HG03521 (cell line): Measurements from ENCODE around the gene SLC30A4.
"Not testable (repeated sequence)": the region's sequence is repeated elsewhere in the genome, so short reads cannot be mapped to it uniquely, and the experiment has no call there.

ENCODE experiments used
- ATAC-seq: cut with Tn5 transposase; IDR thresholded peaks from one replicate; pipeline ENCODE4 v1.9.1; 2021; ENCODE audit warnings: mild to moderate bottlenecking, moderate library complexity; ENCODE audit not compliant: unreplicated experiment

Gene SLC30A4, protein sequence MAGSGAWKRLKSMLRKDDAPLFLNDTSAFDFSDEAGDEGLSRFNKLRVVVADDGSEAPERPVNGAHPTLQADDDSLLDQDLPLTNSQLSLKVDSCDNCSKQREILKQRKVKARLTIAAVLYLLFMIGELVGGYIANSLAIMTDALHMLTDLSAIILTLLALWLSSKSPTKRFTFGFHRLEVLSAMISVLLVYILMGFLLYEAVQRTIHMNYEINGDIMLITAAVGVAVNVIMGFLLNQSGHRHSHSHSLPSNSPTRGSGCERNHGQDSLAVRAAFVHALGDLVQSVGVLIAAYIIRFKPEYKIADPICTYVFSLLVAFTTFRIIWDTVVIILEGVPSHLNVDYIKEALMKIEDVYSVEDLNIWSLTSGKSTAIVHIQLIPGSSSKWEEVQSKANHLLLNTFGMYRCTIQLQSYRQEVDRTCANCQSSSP

DNA sequence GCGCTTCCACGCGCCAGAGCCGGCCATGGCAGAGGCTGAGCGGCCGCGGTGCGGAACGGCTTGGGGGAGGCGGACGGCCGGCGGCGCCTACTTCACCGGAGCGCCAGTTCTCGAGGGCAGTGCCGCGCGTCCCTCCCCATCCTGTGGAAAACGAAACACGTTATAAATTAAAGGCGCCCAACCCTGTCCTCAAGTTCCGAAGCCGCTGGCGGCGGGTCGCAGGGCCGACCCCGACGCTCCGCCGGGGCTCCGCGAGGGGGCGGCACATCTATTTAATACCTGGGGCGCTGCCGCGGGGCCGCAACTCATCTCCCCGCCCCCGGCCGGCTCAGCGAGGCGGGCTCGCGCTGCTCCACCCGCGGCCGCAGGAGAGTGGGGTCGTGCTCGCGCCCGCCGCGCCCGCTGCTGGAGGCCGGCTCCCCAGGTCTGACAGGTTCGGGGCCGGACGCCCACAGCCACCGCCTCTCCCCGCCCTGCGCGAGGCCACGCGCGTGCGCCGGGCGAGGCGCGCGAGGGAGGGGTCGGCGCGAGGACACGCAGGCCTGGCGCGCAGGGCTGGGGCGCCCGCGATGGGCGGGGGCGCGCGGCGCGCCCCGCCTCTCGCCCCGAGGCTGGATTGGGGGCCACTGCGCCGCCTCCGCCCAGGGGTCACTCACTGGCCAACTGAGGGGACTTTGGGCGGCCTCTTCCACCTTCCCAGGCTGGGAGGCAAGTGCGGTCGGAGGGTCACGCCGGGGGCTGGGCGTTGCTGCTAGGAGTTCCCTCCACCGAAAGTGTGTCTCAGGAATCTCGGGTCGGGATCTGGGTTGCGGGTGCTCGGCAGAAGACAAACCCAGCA lies at the start of gene SLC30A4:
SLC30A4 (minus strand) TSS at position 428 of the 838 bp plus-strand sequence; CDS start at position 27, 401 bp downstream.
- ATAC-seq = peak; percentile 76

DNA sequence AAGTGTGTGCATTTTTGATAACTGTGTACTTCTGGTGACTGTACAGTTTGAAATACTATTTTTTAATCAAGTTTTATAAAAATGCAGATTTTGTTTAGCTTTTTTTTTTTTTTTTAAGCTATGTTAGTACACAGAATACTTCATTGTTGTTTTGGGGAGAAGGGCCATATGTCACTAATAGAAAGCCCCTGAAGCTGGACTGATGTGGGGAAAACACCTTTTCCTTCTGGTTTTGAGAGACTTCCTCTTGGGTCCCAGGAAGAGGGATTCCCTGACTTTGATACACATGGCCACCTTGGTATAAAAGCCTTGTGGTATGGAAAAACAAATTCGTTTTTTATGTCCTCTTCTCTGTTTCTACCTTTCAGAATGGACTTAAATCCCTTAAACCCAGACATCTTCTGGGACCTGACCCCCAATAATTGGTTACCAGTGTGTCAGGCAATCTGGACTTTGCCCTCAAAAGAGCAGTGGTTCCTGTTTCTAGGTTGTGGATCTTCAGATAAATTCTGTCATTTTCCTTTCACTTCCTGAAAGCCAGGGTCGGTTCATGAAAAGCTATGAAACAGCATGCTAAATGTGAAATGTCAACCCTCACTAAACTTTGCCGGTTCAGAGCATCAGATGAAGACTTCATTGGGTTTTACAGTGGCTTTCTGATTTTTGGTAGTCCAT lies 33.5 kb upstream of the SLC30A4 start:
- no peak for ATAC-seq

DNA sequence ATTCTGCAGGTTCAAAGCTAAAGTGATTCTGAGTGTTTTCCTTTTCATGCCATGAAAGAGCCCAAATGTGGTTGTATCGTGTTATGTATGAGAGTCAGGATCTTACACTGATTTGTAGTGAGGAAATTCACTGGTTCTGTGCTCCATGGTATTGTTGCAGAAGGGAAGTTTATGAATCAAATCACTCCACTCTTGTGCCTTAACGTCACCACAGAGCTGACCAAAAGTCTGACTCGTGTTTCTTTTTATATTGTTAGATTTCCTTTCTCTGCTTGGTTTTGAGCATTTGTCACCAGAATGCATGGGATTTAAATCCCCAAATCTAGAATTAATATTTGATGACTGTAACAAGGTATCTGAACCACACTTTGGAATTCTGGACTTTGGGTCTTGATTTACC lies 29.1 kb upstream of the SLC30A4 start:
- ATAC-seq = no peak

GRCh38 chr15:45550436-45550835 lies 27.9 kb upstream of the SLC30A4 start:
- ATAC-seq = no peak

DNA sequence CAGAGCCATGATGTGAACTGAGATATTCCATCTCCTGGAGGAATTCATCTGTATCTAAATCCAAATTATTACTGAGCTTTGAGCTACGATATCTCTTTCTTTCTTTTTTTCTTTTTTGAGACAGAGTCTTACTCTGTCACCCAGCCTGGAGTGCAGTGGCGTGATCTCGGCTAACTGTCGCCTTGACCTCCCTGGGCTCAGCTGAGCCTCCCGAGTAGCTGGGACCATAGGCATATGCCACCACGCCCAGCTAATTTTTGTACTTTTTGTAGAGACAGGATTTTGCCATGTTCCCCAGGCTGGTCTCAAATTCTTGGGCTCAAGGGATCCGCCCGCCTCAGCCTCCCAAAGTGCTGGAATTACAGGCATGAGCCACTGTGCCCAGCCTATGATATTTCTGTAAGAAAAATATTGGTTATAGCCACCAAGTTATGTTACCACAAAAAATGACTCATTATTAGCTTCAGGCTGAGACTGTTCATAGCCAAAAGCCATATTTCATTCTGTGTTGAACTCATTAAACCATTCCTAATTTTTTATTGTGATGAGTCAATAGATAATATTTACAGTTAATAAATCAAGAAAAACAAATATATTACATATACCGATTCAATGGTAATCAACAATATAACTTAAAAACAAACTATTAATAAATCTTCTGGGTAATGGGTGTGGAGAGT lies 27.1 kb upstream of the SLC30A4 start:
- no peak for ATAC-seq

GRCh38 chr15:45548753-45549520 lies 26.4 kb upstream of the SLC30A4 start:
- no peak for ATAC-seq

DNA sequence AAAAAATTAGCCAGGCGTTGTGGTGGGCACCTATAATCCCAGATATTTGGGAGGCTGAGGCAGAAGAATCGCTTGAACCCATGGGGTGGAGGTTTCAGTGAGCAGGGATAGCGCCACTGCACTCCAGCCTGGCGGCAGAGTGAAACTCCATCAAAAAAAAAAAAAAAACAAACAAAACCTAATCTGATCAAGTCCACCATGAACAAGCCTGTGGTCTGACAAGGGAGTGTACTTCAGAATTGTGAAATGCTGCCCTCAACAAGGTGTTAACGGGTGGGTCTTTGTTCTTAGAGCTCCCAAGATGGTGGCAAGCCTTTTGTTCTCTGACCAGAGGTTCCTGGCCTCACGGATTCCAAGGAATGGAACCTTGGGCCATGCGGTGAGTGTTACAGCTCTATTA lies 24.2 kb upstream of the SLC30A4 start:
- ATAC-seq = no peak

GRCh38 chr15:45544266-45545023 lies 21.9 kb upstream of the SLC30A4 start:
- no peak for ATAC-seq

GRCh38 chr15:45543051-45543450 lies 20.5 kb upstream of the SLC30A4 start:
- ATAC-seq = no peak

GRCh38 chr15:45540531-45540930 lies 18.0 kb upstream of the SLC30A4 start:
- ATAC-seq = no peak

GRCh38 chr15:45539680-45540079 lies 17.1 kb upstream of the SLC30A4 start:
- ATAC-seq = no peak

DNA sequence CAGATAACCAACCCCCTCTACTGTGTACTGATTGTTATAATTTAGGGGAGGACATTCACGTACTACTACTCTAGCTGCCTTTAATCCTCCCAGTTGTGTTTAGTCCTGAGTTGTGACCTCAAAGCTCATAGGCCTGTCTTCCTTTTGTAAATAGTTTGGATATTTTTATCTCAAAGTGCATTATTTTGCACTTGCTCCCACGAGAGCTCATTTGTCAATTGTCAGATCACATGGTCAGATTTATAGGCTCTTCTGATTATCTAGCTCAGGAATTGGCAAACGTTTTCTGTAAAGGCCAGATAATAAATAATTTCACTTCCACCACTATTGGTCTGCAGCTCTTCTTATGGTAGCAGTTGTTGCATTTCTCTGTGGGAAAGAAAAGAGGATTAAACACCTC lies 14.4 kb upstream of the SLC30A4 start:
- no peak for ATAC-seq

DNA sequence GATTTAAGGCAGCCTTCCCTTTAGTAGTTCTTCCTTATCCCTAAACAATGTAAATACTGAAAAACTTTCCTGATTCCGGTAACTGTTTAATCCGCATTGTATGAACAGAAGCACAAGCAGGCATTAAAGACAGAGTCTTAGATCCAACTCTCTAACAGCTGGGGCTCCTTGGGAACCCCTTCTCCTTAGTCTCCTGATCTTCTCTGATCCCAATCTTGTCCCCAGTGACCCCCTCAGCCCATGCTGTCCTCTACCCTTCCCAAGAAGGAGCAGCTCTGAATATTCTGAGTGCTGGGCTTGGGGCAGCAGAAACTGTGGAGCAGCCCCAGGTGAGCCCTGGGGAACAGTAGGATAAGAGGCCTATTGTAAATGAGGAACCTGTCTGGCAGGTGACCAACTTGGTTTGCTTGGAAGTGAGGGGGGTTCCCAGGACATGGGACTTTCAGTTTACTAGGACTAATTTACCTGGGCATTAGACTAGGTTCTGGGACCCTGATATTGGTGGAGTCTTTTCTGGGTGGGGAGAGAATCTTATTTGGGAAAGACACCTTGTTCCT lies 13.0 kb upstream of the SLC30A4 start:
- ATAC-seq = no peak

DNA sequence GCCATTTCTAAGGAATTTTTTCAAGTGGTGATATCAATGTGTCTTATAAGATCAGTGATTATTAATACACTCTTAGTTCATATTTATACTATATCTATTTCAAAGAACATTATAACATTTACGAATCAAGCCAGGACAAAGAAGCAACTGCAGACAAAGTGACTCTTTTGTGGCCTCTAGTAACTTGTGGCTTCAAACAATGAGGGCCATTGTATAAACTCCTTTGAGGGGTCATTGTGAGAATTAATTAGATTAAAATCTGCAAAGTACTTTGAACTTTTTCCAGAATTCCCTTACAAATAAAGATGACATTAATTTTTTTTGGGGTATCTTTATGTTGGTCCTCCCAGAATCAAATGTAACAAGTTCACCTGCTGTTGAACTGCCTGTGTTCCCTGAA lies 12.3 kb upstream of the SLC30A4 start:
- ATAC-seq = no peak

GRCh38 chr15:45532892-45533291 lies 10.3 kb upstream of the SLC30A4 start:
- ATAC-seq = not testable (repeated sequence)

DNA sequence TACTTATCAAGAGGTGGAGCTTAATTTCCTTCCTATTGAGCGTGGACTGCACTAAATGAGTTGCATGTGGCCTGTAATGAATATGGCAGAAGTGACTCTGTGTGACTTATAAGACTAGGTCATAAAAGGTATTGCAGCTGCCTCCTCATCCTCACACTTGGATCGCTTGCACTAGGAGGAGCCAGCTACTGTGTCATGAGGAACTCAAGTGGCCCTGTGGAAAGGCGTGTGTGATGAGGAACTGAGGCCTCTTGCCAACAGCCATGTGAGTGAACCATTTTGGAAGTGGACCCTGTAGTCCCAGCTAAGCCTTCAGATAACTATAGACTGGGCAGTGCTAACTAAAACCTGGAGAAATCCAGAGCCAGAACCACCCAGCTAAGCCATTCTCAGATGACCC lies 7.1 kb upstream of the SLC30A4 start:
- ATAC-seq = no peak

DNA sequence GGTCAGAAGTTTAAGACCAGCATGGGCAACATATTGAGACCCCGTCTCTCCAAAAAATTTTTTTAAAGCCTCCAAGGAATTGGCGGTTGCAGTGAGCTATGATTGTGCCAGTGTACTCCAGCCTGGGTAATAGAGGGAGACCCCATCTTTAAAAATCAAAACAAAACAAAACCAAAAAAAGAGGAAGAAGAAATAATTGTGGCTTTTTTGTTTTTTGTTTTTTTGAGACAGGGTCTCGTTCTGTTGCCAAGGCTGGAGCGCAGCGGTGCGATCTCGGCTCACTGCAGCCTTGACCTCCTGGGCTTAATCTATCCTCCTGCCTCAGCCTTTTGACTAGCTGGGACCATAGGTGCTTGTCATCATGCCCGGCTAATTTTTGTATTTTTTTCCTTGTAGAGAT lies 4.5 kb upstream of the SLC30A4 start:
- ATAC-seq = no peak

DNA sequence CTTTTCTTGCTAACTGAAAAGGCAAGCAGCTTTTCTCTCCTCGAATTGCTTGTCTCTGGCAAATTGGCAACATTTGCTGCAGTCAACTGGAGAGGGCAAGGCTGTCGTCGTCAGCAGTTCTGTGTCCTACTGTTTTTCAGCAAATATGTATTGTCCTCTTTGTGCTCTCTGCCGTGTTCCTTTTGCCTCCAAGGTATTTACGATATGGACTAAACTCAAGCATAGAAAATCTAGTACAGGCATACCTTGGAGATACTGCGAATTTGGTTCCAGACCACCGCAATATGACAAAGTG lies 558 bp upstream of the SLC30A4 start:
- no peak for ATAC-seq

DNA sequence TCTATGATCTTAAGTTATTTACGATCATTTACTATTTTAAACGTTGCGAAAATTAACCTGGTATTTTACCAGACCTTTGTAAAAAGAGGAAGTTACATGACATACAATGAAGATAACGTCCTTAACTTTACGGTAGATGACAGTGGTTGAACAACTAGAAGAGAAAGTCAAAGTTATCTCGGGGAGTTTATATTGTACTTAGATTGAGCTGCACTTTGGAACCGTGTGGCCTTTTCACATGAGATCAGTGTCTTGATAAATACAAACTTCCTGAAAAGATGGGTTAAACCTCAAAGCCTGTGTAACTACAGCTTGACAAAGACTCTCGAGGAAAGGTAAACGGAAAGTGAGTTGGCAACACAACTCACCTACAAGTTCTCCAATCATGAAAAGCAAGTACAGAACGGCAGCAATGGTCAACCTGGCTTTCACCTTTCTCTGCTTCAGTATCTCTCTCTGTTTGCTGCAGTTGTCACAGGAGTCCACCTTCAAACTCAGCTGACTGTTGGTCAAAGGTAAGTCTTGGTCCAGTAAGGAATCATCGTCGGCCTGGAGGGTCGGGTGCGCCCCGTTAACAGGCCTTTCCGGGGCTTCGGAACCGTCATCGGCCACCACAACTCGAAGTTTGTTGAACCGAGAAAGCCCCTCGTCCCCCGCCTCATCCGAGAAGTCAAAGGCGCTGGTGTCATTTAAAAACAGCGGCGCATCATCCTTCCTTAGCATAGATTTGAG lies 793 bp downstream of the SLC30A4 start:
- ATAC-seq = no peak
